Ishikawa (cell line): ENCODE results near the gene NPAS2.

Experiments
- CEBPB ChIP-seq: IDR thresholded peaks from 2 replicates; pipeline ENCODE4 v1.6.1; 2012
- CREB1 ChIP-seq: IDR thresholded peaks from 2 replicates; pipeline ENCODE4 v1.6.1; 2012; ENCODE audit warnings: low read depth
- EGR1 ChIP-seq: IDR thresholded peaks from 2 replicates; pipeline ENCODE4 v1.6.1; 2012
- EP300 ChIP-seq: IDR thresholded peaks from 2 replicates; pipeline ENCODE4 v1.6.1; 2012; ENCODE audit warnings: borderline replicate concordance
- FOXM1 ChIP-seq: IDR thresholded peaks from 2 replicates; pipeline ENCODE4 v1.6.1; 2012; ENCODE audit warnings: low read depth, borderline replicate concordance
- MAX ChIP-seq: IDR thresholded peaks from 2 replicates; pipeline ENCODE4 v1.6.1; 2012
- NFIC ChIP-seq: IDR thresholded peaks from 2 replicates; pipeline ENCODE4 v1.6.1; 2012
- RAD21 ChIP-seq: IDR thresholded peaks from 2 replicates; pipeline ENCODE4 v1.6.1; 2012; ENCODE audit warnings: low read depth
- TAF1 ChIP-seq: IDR thresholded peaks from 2 replicates; pipeline ENCODE4 v1.6.1; 2012; ENCODE audit warnings: low read depth, mild to moderate bottlenecking
- TCF12 ChIP-seq: IDR thresholded peaks from 2 replicates; pipeline ENCODE4 v1.6.1; 2012; ENCODE audit warnings: low read depth
- TEAD4 ChIP-seq: IDR thresholded peaks from 2 replicates; pipeline ENCODE4 v1.6.1; 2012
- YY1 ChIP-seq: IDR thresholded peaks from 2 replicates; pipeline ENCODE4 v1.6.1; 2012; ENCODE audit warnings: low read depth
- ZBTB7A ChIP-seq: IDR thresholded peaks from 2 replicates; pipeline ENCODE4 v1.6.1; 2012; ENCODE audit warnings: low read depth
- TF ChIP-seq, protein P1 (sequence below): IDR thresholded peaks from 2 replicates; pipeline ENCODE4 v1.6.1; 2012
- TF ChIP-seq, protein P2 (sequence below): IDR thresholded peaks from 2 replicates; pipeline ENCODE4 v1.6.1; 2012; ENCODE audit warnings: low read depth, mild to moderate bottlenecking

The NPAS2 gene

DNA sequence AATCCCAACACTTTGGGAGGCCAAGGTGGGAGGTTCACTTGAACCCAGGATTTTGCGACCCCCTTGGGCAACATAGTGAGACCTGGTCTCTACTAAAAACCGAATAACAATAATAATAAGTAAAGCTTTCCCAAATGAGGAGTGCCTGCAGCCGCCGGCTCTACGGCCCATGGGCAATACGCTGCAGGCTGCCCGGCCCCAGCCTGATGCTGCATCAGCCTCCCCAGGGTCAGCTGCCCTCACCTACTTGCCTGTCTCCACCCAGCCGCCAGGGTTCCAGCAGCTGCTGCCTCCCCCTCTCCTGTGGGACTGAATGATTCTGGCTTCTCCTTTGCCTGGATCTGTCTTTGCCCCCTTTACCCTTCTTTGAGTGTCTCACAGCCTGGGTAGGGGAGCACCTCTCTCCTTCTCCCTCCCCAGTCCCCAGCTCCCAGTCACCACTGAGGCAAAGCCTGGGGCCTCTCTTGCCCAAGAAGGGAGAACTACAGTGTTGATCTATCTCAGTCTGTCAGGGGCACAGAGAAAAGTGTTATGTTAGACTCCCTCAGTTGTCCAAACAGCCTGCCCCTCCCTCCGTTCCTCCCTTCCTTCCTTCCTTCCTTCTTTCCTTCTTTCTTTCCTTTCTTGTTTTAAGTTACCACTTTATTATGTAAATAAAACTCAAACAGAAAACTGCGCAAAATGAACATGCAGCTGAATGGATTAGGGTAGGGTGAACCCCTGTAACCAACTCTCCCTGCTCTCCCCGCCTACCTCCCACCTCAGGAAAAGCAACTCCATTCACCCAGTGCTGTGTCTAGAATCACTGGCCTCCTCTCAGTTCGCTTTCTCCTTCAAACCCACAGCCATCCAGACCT, 38.2 kb upstream of the NPAS2 start:
- no peak for TF ChIP-seq ZBTB7A
- TF ChIP-seq TCF12 = no peak
- no peak for TF ChIP-seq MAX
- TF ChIP-seq, protein P1, sequence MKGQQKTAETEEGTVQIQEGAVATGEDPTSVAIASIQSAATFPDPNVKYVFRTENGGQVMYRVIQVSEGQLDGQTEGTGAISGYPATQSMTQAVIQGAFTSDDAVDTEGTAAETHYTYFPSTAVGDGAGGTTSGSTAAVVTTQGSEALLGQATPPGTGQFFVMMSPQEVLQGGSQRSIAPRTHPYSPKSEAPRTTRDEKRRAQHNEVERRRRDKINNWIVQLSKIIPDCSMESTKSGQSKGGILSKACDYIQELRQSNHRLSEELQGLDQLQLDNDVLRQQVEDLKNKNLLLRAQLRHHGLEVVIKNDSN = no peak
- TF ChIP-seq RAD21 = no peak
- no peak for TF ChIP-seq TAF1

- TF ChIP-seq CEBPB (no peak), NFIC (no peak), CREB1 (no peak), RAD21 (no peak), TEAD4 (no peak), TCF12 (no peak), EP300 (no peak), MAX (no peak), YY1 (no peak), ZBTB7A (no peak)
- TF ChIP-seq, protein P1 = no peak
Observed at GRCh38 chr2:100782380-100782878, 37.5 kb upstream of the NPAS2 start.

DNA sequence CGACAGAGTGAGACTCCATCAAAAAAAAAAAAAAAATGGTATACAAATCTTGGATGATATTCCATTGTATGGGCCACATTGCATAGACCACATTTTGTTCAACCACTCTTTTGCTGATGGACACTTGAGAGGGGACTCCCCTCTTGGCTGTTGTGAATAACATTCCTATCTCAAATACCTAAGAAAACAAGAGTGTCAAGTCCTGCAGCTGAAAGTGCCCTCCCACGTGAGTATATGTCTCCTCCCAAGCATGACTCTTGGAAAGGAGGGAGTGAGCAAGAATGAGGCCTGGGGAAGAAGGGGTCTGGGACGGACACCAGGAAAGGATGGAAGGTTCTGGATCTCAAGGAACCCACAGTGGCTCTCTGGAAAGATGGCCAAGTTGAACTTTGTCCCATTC, 36.0 kb upstream of the NPAS2 start:
- TF ChIP-seq CEBPB = no peak
- TF ChIP-seq YY1 = no peak
- TF ChIP-seq, protein P2, sequence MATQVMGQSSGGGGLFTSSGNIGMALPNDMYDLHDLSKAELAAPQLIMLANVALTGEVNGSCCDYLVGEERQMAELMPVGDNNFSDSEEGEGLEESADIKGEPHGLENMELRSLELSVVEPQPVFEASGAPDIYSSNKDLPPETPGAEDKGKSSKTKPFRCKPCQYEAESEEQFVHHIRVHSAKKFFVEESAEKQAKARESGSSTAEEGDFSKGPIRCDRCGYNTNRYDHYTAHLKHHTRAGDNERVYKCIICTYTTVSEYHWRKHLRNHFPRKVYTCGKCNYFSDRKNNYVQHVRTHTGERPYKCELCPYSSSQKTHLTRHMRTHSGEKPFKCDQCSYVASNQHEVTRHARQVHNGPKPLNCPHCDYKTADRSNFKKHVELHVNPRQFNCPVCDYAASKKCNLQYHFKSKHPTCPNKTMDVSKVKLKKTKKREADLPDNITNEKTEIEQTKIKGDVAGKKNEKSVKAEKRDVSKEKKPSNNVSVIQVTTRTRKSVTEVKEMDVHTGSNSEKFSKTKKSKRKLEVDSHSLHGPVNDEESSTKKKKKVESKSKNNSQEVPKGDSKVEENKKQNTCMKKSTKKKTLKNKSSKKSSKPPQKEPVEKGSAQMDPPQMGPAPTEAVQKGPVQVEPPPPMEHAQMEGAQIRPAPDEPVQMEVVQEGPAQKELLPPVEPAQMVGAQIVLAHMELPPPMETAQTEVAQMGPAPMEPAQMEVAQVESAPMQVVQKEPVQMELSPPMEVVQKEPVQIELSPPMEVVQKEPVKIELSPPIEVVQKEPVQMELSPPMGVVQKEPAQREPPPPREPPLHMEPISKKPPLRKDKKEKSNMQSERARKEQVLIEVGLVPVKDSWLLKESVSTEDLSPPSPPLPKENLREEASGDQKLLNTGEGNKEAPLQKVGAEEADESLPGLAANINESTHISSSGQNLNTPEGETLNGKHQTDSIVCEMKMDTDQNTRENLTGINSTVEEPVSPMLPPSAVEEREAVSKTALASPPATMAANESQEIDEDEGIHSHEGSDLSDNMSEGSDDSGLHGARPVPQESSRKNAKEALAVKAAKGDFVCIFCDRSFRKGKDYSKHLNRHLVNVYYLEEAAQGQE = no peak
- no peak for TF ChIP-seq ZBTB7A
- TF ChIP-seq CREB1 = no peak
- no peak for TF ChIP-seq TAF1

DNA sequence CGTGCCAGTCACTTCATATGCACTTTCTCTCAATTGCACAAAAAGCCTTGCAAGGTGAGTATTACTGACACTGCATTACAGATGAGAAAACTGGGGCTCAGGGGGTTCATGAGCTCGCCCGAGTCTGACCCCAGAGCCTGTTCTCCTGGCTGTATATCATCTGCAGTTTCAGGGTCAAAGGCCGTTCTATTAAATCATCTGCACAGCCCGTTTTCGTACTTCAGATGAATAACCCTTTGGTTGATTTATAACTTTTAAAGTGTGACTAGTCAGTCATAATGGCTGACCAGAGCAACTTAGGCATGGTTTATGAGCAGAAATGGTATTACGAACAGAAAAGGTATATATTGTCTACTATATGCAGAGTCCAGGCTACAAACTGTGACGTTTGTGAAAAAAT, 35.3 kb upstream of the NPAS2 start:
- no peak for TF ChIP-seq CEBPB
- TF ChIP-seq EP300 = no peak
- TF ChIP-seq TAF1 = no peak
- no peak for TF ChIP-seq FOXM1
- no peak for TF ChIP-seq MAX
- TF ChIP-seq, protein P1 = no peak
- TF ChIP-seq, protein P2 = no peak
- TF ChIP-seq YY1 = no peak
- TF ChIP-seq ZBTB7A = no peak

DNA sequence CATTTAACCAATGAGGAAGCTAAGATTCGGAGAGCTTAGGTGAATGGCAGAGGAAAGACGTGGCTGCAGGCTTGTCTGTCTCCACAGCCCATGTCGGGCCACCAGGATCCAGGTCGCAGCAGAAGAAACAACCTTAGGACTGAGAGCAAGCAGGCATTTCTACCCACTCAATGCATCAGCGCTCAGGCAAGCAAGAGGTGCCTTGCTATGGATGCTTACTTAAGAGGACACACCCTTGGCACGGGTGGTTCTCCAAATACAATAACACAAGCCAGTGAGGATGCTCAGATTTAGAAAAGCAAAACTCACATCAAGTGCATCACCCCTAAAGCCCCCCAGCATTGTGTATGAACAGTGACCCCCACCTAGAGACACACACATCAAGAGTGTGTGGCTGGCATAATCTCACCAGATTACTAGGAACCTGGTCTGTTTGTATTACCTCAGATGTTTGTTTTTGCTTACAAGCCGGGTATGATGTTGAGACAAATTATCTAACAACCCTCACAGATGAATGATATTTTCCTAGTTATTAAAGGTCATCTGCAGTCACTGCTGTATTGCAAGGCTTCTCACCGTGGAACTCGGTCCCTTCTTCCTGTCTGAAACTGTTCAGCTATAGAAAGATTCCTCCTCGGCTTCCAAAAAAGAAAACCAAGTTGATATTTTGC, 34.2 kb upstream of the NPAS2 start:
- TF ChIP-seq RAD21 (no peak), TCF12 (no peak), CEBPB (no peak), TAF1 (no peak), NFIC (no peak), EGR1 (no peak), TEAD4 (no peak), YY1 (no peak), ZBTB7A (no peak), MAX (no peak), EP300 (no peak), CREB1 (no peak), FOXM1 (no peak)
- TF ChIP-seq, protein P2 = no peak
- TF ChIP-seq, protein P1 = no peak
